Activated CD8-positive, alpha-beta memory T cell treated with anti-CD3 and anti-CD28 coated beads for 48 hours (primary cell): ENCODE measurements around the gene AQP3.
"Not testable (repeated sequence)": the region's sequence is repeated elsewhere in the genome, so short reads cannot be mapped to it uniquely, and the experiment has no call there.

Source experiments
- DNase-seq, 3 experiments: peaks; one replicate each; pipeline ENCODE4 v3.0.0-alpha.2; 2020; ENCODE audit warnings: low read depth in 2 of 3, low spot score in 2 of 3

AQP3 gene

DNA sequence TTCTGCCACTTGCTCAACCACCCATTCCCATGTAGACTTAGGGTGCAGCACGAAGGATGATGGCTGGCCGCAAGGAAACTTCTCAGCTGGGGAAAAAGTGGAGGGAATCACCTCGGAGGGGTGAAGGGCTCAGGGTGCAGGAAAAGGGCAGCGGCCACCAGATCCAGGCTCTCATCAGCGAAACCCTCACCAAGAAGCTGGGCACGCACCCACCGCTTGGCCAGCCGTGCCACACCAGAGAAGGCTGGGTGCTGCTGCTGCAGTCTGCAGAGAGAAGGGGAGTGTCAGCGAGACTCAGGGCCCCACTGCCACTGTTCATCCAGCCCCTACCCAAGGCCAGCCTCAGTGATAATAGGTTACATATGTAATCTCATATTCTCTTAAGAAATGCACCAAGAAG, 17.7 kb upstream of the AQP3 start:
- DNase-seq: no peak

- no peak for DNase-seq
These were observed 16.7 kb upstream of the AQP3 start for GRCh38 chr9:33464045-33464636.

- no peak for DNase-seq
These were observed 15.8 kb upstream of the AQP3 start for GRCh38 chr9:33463151-33463550.

DNA sequence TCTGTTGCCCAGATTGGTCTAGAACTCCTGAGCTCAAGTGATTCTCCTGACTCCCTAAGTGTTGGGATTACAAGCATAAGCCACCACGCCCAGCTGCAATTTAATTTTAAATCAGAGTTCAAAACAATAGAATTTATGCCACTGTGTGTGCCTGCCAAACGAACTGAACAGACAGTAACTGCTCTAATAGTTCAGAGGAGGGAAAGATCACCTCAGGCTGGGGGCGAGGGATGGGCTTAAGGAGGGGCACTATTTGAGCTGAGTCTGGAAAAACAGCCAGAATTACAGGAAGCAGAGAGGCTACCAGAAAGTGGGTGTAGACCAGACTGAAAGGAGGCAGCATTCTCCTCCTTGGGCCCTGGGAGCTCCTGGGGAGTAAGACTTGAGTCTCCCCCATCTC, 14.1 kb upstream of the AQP3 start:
- DNase-seq: no peak

DNA sequence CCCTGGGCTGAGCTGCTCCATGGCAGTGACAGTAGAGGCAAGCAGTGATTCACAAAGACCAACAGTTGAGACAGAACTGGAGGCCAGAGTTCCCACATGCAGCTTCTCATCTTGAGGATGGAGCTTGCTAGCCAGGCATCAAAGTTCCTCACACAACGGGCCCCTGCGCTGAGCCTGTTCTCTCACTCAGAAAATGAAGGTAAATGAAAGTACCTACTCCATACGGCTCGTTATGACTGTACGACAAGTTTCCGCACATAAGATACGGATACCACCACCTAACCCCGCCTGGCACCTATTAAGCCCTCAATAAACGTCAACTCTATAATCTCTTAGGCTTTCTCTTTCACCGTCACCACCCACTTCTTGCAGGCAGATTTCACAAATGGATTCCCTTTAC, 13.5 kb upstream of the AQP3 start:
- no peak for DNase-seq

DNA sequence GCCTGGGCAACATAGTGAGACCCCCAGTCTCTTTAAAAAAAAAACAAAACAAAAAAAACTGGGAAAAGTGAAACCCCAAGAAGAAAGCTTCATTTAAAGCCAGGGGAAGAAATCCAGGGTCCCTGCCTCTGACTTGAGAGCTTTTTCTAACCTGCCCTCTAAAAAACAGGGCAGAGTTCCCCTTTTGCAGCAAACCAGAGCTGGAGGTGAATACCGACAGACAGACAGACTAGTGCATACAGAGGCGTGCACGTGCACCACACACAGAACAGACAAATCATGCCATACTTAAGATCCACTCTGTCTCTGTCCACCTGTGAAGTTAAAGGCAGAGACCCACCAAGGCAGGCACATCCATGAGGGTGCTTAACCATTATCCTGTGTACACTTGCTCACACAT, 11.7 kb upstream of the AQP3 start:
- no peak for DNase-seq

- no peak for DNase-seq
These were observed 11.1 kb upstream of the AQP3 start for GRCh38 chr9:33458444-33458843.

GRCh38 chr9:33455945-33456344, 8.6 kb upstream of the AQP3 start:
- no peak for DNase-seq

- not testable (repeated sequence) for DNase-seq
These were observed 8.1 kb upstream of the AQP3 start for GRCh38 chr9:33455456-33455855.

DNA sequence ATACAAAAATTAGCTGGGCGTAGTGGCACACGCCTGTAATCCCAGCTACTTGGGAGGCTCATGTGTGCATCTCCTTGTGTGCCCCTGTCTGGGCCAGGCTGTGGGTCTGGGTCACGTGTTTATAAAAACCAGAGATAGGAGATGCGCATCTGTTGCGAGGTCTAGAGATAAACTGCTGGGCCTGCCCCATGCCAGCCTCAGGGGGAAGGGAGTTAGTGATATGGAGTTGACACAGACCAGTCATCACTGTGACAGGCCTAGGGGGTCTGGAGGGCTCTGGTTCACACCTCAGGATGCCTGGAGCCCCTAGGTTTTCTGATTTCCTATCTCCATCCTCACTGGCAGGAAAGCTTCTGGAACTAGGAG, 7.3 kb upstream of the AQP3 start:
- not testable (repeated sequence) for DNase-seq

GRCh38 chr9:33453999-33454660, 6.7 kb upstream of the AQP3 start:
- no peak for DNase-seq

GRCh38 chr9:33453286-33453860, 6.0 kb upstream of the AQP3 start:
- no peak for DNase-seq

GRCh38 chr9:33452828-33453271, 5.5 kb upstream of the AQP3 start:
- peak in 1 of 3 experiments; percentile 31 for DNase-seq

GRCh38 chr9:33450621-33451146, 3.3 kb upstream of the AQP3 start:
- DNase-seq: no peak

DNA sequence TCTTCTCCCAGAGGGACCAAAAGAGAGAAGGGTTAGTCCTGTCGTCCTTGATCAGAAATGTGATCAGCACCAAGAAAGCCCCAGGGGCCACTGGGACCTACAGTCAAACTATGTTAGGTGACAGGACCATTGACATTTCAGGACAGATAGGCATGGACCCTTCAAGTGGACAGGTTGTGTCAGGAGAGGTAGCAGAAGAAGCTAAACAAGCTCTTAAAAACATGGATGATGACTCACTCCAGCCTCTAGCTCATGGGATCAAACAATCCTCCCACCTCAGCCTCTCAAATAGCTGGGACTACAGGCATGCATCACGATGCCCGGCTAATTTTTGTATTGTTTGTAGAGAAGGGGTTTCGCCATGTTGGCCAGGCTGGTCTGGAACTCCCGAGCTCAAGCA, 2.3 kb upstream of the AQP3 start:
- no peak for DNase-seq

DNA sequence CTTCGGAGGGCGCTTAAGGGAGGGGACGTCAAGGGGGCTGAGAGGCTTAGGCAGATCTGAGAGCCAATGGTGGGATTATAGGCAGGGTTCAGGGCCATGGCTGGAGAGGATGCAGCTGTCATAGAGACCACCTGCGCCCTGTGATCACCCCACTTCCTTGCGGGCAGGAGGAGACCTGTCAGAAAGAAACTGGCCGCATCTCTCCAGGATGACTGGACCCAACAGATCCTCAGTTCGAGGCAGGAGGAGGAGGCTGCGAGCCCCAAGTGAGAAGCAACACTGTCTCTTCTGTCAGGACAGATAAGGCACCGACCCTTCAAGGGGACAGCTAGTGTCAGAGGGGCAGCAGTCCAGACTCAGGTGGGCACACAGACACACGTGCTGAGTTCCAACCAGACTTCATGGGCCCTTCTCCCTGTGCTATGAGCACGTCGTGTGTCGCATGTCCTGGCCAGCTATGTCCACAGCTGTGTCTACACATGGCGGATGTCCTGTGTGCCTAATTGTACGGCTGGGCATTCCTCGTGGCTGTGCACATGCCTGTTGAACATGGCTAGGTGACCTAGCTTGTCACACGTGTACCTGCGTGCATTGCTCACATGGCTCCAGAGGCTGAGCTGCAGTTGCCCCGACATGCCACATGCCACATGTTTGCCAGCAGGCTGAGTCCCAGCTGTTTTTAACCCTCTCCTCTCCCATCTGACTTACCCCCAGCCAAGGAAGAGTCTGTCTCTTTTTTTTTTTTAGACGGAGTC, 583 bp upstream of the AQP3 start:
- DNase-seq: no peak

GRCh38 chr9:33446240-33446945, 1.0 kb downstream of the AQP3 start:
- peak in 2 of 3 experiments; percentile 13 to 36 for DNase-seq

GRCh38 chr9:33445389-33446239, 1.8 kb downstream of the AQP3 start:
- no peak for DNase-seq

- DNase-seq: no peak
These were observed 3.8 kb downstream of the AQP3 start for GRCh38 chr9:33443464-33444154.

- DNase-seq: no peak
These were observed 4.3 kb downstream of the AQP3 start for GRCh38 chr9:33443047-33443446.
